Endodermal cell (in vitro differentiated cells): ENCODE data around the gene FBXW12. TPM values are rescaled to one million over a fixed set of nuclear protein-coding genes. Genes with fewer than 3 reads are reported as not detected.
A peak's percentile ranks its signal among the peaks of the same experiment; 100 is the strongest.

Source experiments
- DNase-seq: peaks from one replicate; pipeline ENCODE4 v3.0.0-alpha.2; 2017
- H3K27ac ChIP-seq: 2 replicates; pipeline ENCODE4 v1.5.1; 2013; ENCODE audit warnings: mild to moderate bottlenecking, low read depth, low read length, moderate library complexity
- H3K27me3 ChIP-seq: 2 replicates; pipeline ENCODE4 v1.6.1; 2013; ENCODE audit warnings: mild to moderate bottlenecking, low read length, moderate library complexity; ENCODE audit not compliant: insufficient read depth, control insufficient read depth, poor library complexity, severe bottlenecking
- H3K36me3 ChIP-seq: 2 replicates; pipeline ENCODE4 v1.7.0; 2013; ENCODE audit warnings: mild to moderate bottlenecking, low read length, moderate library complexity; ENCODE audit not compliant: control insufficient read depth, insufficient read depth
- H3K4me1 ChIP-seq: one replicate; pipeline ENCODE4 v1.7.0; 2013; ENCODE audit warnings: low read length; ENCODE audit not compliant: control insufficient read depth, insufficient read depth
- H3K4me3 ChIP-seq: 2 replicates; pipeline ENCODE4 v1.5.1; 2013; ENCODE audit warnings: mild to moderate bottlenecking, low read length, moderate library complexity
- H3K9ac ChIP-seq: 2 replicates; pipeline ENCODE4 v1.6.1; 2013; ENCODE audit warnings: mild to moderate bottlenecking, low read length, moderate library complexity; ENCODE audit not compliant: poor library complexity, severe bottlenecking; ENCODE audit errors: extremely low read depth
- H3K9me3 ChIP-seq: 2 replicates; pipeline ENCODE4 v1.6.1; 2013; ENCODE audit warnings: mild to moderate bottlenecking, low read length, moderate library complexity; ENCODE audit not compliant: control insufficient read depth
- H3K27ac Mint-ChIP-seq: 2 replicates; pipeline ENCODE4 v1.8.0; 2020; ENCODE audit warnings: mixed read lengths
- H3K27me3 Mint-ChIP-seq: 2 replicates; pipeline ENCODE4 v1.8.0; 2021; ENCODE audit warnings: mild to moderate bottlenecking, mixed read lengths; ENCODE audit not compliant: insufficient read depth
- H3K36me3 Mint-ChIP-seq: 2 replicates; pipeline ENCODE4 v1.8.0; 2020; ENCODE audit warnings: low read depth, mixed read lengths
- H3K4me1 Mint-ChIP-seq: 2 replicates; pipeline ENCODE4 v1.8.0; 2020; ENCODE audit warnings: mixed read lengths
- H3K4me3 Mint-ChIP-seq: 2 replicates; pipeline ENCODE4 v1.8.0; 2020; ENCODE audit warnings: mild to moderate bottlenecking, moderate library complexity, mixed read lengths
- H3K9me3 Mint-ChIP-seq: 2 replicates; pipeline ENCODE4 v1.8.0; 2020; ENCODE audit warnings: mild to moderate bottlenecking, mixed read lengths
- WGBS, 2 experiments: methylation state at CpG; one replicate each; pipeline versions ENCODE4 v1.1.5 to v1.1.7; 2013; ENCODE audit warnings: missing lambda C conversion rate in 2 of 2, mixed read lengths in 1 of 2; ENCODE audit not compliant: insufficient coverage in 1 of 2, insufficient read length in 1 of 2; 5-methylcytosine and 5-hydroxymethylcytosine counted together
- total RNA-seq, 2 donors: library from RNA; stranded (reverse); fragmentation: NEBNext Ultra II Directional in 1 of 2; extraction: Animal tissue kit (Norgen Biotek cat#: 25700) in 1 of 2; gene quantifications; 2 replicates in 1 of 2; 3 replicates in 1 of 2; pipeline ENCODE4 v1.2.1, GENCODE V29; 2021
- TF ChIP-seq, protein P1 (sequence below): fragments of 200-600 bp; sonication (generic); conservative IDR thresholded peaks from 2 replicates; pipeline ENCODE4 v1.5.0; 2021; ENCODE audit warnings: antibody characterized with exemption, mild to moderate bottlenecking

FBXW12 gene
- total RNA-seq, 2 donors from 2014 or later, result 0.13 to 1.4 TPM

DNA sequence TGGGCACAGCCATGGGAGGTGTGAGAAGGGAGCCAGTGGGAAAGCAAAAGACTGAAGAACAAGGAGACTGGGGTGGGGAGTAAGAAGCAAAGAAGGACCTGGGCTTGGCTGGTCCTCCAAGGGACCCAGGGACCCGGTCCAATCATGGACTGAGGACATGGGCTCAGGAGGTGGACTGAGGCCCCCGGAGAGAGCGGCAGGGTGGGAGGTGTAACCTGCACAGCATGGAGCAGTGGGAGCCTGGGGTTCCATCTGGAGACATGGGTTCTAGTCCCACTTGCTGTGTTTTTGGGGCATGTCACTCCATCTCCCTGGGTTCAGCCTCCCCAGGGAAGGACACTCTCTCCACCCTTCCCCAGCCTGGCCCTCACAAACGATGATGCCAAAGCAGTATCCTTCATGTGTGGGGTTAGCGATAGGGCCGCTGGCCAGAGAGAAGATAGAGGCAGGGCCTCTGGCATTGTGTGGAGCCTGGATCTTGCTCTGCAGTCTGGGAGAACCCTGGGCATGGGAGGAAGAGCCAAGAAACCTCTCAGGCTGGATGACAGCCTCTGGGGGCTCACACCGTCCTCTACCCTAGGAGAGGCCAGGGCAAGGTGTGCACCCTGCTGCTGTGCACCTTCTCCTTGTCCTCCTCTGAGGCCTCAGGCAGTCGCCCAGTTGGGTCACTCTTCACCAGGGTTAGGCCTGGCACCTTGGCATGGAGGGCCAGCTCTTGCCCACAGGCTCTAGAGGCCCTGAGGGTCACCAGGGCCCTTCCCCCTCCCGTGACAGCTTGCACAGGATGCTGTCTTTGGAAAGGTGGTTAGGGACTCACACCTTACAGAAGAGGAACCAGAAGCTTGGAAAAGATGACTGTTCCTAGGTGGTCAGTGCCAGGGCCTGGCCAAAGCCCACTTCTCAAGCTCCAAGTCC is 26.0 kb downstream of the FBXW12 start:
- Histone ChIP-seq H3K9me3 (no peaks in the 10 kb centered on the region), H3K27me3 (peaks cover 5% of the 10 kb centered on the region), H3K27ac (no peak overlapping the region), H3K4me3 (no peak overlapping the region), H3K36me3 (peaks cover 16% of the 10 kb centered on the region), H3K4me1 (no peaks in the 10 kb centered on the region), H3K9ac (no peak overlapping the region)
- TF ChIP-seq, protein P1, sequence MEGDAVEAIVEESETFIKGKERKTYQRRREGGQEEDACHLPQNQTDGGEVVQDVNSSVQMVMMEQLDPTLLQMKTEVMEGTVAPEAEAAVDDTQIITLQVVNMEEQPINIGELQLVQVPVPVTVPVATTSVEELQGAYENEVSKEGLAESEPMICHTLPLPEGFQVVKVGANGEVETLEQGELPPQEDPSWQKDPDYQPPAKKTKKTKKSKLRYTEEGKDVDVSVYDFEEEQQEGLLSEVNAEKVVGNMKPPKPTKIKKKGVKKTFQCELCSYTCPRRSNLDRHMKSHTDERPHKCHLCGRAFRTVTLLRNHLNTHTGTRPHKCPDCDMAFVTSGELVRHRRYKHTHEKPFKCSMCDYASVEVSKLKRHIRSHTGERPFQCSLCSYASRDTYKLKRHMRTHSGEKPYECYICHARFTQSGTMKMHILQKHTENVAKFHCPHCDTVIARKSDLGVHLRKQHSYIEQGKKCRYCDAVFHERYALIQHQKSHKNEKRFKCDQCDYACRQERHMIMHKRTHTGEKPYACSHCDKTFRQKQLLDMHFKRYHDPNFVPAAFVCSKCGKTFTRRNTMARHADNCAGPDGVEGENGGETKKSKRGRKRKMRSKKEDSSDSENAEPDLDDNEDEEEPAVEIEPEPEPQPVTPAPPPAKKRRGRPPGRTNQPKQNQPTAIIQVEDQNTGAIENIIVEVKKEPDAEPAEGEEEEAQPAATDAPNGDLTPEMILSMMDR, result no peak
- Mint-ChIP-seq H3K4me3 (no peak overlapping the region), H3K4me1 (no peaks in the 10 kb centered on the region), H3K9me3 (no peaks in the 10 kb centered on the region), H3K36me3 (peaks cover 16% of the 10 kb centered on the region), H3K27me3 (peaks cover 11% of the 10 kb centered on the region), H3K27ac (no peak overlapping the region)
- peak; percentile 44 for DNase-seq
- 85 to 95% methylated on average over 9 of the region's 9 CpGs for WGBS, 2 experiments

DNA sequence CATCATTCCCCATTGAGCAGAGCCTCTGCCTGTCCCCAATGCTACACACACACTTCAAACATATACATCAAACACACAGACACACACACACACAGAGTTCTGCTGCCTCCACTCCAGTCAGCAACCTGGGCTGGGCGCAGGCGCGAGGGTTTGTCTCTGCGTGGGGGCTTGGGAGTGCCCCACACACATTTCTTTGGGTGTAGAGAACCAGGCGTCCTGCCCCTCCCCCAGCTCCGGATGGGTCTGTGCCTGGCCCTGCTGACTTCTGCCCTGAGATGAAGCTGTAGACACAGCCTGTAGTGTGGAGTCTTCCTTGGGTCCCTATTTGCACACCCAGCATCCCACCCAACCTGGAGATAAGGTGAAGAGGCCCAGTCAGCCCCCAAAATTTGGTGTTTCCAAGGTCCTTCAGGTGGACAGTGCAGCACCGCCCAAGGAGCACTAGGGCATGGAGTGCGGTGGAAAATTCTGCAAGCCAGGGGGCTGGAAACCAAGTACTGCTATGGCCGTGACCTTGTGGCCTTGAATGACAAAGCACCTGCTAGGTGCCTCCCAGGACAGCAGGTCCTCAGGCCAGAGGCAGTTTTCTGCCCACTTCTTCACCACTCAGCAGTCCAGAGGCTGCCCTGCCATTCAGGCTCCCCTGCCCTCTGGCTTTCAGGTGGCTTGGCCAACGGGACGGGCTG is 26.8 kb downstream of the FBXW12 start:
- Mint-ChIP-seq H3K27me3 (peaks cover 11% of the 10 kb centered on the region), H3K9me3 (no peaks in the 10 kb centered on the region), H3K36me3 (peaks cover 22% of the 10 kb centered on the region), H3K4me1 (no peaks in the 10 kb centered on the region), H3K4me3 (no peak overlapping the region), H3K27ac (no peak overlapping the region)
- WGBS, 2 experiments, result 87% methylated on average over 4 to 11 of the region's 11 CpGs
- Histone ChIP-seq H3K4me1 (no peaks in the 10 kb centered on the region), H3K27me3 (peaks cover 5% of the 10 kb centered on the region), H3K9me3 (no peaks in the 10 kb centered on the region), H3K9ac (no peak overlapping the region), H3K36me3 (peaks cover 23% of the 10 kb centered on the region), H3K27ac (peak overlapping the region; percentile 53), H3K4me3 (no peak overlapping the region)
- TF ChIP-seq, protein P1, result no peak
- peak; percentile 48 for DNase-seq

DNA sequence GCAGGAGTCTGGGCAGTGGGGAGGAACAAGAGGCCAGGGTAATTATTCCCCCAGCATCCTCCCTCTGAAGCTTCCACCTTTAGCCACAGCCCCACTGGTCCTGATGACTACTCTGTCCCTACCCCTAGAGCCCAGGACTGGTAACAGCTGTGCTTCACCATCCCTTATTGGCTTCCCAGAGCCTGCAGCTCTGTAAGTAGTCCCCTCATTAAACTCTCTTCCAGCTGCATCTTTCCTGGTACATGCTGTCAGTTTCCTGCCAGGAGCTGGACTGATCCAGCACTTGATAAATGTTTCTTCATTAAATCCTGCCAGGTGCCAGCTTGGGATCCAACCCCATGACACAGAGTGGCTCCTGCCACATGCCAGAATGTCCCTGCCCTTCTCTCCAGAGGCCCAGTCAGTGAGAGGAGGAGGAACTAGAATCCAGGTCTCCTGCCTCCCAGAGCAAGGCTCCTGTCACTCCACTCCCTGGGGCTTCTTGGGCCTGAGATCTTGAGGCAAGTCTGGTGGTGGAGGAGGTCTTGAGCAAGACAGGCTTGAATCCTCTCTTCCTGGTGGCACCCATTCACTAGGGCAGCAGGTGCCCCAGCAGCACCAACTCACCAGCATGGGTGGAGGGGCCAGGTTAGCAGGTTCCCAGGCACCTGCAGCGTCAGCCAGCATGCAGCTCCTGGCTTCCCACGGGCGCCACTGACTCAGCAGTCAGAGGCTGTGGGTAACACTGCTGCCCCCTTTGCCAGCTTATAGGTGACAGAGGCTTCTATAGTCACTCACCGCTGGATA is 27.6 kb downstream of the FBXW12 start:
- H3K4me1 Mint-ChIP-seq, result no peaks in the 10 kb centered on the region
- peaks cover 11% of the 10 kb centered on the region for H3K27me3 Mint-ChIP-seq
- TF ChIP-seq, protein P1, result peak; percentile 20
- H3K36me3 Mint-ChIP-seq, result peaks cover 25% of the 10 kb centered on the region
- Histone ChIP-seq H3K4me3 (no peak overlapping the region), H3K27ac (peak overlapping the region; percentile 53), H3K27me3 (peaks cover 5% of the 10 kb centered on the region), H3K36me3 (peaks cover 27% of the 10 kb centered on the region), H3K4me1 (no peaks in the 10 kb centered on the region), H3K9me3 (no peaks in the 10 kb centered on the region), H3K9ac (no peak overlapping the region)
- H3K9me3 Mint-ChIP-seq, result no peaks in the 10 kb centered on the region
- 86 to 88% methylated on average over 3 to 4 of the region's 4 CpGs for WGBS, 2 experiments
- H3K4me3 Mint-ChIP-seq, result no peak overlapping the region
- no peak overlapping the region for H3K27ac Mint-ChIP-seq
- DNase-seq, result peak; percentile 57
